ENCODE data around the gene OR1D5. TPM values are rescaled to one million over a fixed set of nuclear protein-coding genes. Genes with fewer than 3 reads are reported as not detected.

OR1D5 gene
- total RNA-seq, 3 donors from 2014 or later, result not detected

DNA sequence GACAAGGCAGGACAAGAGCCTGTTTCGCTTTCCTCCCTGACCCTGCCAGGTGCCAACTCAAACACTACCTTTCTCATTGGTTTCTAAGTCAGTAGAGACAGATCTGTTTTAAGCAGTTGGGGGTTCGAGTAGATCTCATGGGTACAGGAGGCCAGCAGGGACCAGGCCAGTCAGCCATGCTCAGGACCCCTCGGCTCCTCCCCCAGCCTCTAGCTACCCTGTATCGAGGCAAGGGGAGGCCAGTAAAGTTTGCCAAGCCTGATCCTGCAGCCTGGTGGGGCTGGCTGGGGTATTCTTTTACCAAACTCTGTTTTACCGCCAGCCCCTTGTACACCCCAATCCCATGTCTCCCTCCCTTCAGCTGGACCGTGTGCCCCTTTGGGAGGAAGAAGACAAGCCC is 26.6 kb downstream of the OR1D5 start:
- no peak for ATAC-seq
- intact Hi-C loops (cut with DNase I, micrococcal nuclease), result no loop called here
- no peak overlapping the region for H3K4me3 ChIP-seq
- no peaks in the 10 kb centered on the region for H3K9me3 ChIP-seq
- TF ChIP-seq, protein P1, sequence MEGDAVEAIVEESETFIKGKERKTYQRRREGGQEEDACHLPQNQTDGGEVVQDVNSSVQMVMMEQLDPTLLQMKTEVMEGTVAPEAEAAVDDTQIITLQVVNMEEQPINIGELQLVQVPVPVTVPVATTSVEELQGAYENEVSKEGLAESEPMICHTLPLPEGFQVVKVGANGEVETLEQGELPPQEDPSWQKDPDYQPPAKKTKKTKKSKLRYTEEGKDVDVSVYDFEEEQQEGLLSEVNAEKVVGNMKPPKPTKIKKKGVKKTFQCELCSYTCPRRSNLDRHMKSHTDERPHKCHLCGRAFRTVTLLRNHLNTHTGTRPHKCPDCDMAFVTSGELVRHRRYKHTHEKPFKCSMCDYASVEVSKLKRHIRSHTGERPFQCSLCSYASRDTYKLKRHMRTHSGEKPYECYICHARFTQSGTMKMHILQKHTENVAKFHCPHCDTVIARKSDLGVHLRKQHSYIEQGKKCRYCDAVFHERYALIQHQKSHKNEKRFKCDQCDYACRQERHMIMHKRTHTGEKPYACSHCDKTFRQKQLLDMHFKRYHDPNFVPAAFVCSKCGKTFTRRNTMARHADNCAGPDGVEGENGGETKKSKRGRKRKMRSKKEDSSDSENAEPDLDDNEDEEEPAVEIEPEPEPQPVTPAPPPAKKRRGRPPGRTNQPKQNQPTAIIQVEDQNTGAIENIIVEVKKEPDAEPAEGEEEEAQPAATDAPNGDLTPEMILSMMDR (IDR thresholded peaks at IDR 0.05), result no peak
- H3K4me1 ChIP-seq (ENCODE audit: low read depth), result no peaks in the 10 kb centered on the region
- no peak for DNase-seq
- H3K36me3 ChIP-seq (ENCODE audit: low read depth), result no peaks in the 10 kb centered on the region

DNA sequence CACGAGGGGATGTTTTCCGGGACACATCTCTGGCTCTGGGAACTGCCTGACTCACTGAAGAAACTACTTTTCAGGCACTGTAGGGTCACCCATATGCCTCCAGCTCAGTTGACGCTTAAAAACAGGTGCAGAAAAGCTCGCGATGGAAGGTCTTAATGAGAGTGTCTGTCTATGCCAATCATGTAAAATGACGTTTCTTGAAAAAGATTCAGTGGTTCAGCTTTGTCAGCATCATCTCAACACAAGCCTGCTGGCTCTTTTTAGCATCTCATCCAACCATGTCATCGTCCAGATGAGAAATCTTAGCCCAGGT is 27.5 kb downstream of the OR1D5 start:
- Histone ChIP-seq H3K4me3 (no peak overlapping the region), H3K4me1 (ENCODE audit: low read depth) (no peaks in the 10 kb centered on the region), H3K36me3 (ENCODE audit: low read depth) (no peaks in the 10 kb centered on the region), H3K9me3 (no peaks in the 10 kb centered on the region)
- no peak for ATAC-seq
- TF ChIP-seq, protein P1 (IDR thresholded peaks at IDR 0.05), result no peak
- no peak for DNase-seq
- intact Hi-C loops (cut with DNase I, micrococcal nuclease), result no loop called here

GRCh38 chr17:3035256-3035967 is 28.0 kb downstream of the OR1D5 start:
- intact Hi-C loops (cut with DNase I, micrococcal nuclease), result no loop called here
- H3K4me3 ChIP-seq, result no peak overlapping the region
- H3K36me3 ChIP-seq (ENCODE audit: low read depth), result no peaks in the 10 kb centered on the region
- no peaks in the 10 kb centered on the region for H3K4me1 ChIP-seq (ENCODE audit: low read depth)
- no peak for ATAC-seq
- H3K9me3 ChIP-seq, result no peaks in the 10 kb centered on the region
- DNase-seq, result no peak
- TF ChIP-seq, protein P1 (IDR thresholded peaks at IDR 0.05), result no peak

DNA sequence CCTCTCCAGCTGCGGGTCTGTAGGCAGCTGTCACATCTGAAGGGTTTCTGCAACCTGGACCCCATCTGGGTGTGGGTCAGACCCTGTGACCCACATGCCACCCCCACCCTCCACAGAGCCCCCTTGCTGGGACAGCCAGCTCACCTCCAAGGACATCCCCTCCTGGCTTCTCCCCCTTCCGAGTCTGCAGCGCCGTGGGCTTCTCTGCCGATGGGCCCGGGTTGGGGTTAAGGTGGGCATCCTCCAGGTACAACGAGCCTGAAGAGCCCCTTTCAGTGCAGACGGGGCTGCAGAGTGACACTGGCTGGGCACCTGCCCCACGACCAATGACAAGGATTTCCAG is 28.9 kb downstream of the OR1D5 start:
- Histone ChIP-seq H3K36me3 (ENCODE audit: low read depth) (no peaks in the 10 kb centered on the region), H3K4me3 (no peak overlapping the region), H3K4me1 (ENCODE audit: low read depth) (no peaks in the 10 kb centered on the region), H3K9me3 (no peaks in the 10 kb centered on the region)
- no peak for ATAC-seq
- TF ChIP-seq, protein P1 (IDR thresholded peaks at IDR 0.05), result no peak
- no peak for DNase-seq
- intact Hi-C loops (cut with DNase I, micrococcal nuclease), result no loop called here

DNA sequence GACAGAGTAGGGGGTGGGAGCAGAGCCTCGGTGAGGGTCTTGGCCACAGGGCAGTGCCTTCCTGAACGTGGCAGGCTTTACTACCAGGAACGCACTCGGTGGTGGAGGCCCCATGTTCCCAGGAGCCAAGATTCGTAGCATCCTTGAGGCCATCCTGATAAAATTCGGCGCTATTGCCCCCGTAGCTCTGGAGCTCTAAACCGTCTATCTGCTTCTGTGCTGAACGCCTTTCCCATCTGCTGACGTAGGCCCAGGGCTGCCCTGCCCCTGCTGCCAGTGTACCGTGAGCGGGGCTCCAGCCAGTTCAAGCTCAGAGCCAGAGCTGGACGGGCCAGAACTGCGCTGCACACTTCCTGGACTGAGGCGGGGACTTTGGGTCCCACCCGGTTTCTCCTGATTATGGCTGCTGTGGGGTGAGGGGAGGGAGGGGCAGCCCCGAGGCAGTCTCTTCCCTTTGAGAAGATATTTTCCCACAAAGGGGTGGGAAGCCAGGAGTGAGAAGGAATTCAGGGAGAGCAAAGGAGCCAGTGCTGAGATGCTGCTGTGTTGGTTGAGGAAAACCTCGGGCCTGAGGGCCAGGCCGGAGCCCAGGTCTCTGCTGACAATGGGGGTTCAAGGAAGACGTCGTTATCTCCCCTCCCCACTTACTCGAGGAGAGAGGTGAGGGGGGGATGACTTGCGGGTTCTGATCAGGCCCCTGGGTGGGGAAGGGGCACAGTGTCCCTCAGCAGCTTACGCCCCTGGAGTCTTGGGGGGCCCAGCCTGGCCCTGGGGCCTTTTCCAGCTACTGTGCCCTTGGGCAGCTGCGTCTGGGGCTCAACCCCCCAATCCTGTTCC is 29.4 kb downstream of the OR1D5 start:
- intact Hi-C loops (cut with DNase I, micrococcal nuclease), result no loop called here
- no peaks in the 10 kb centered on the region for H3K36me3 ChIP-seq (ENCODE audit: low read depth)
- TF ChIP-seq, protein P1 (IDR thresholded peaks at IDR 0.05), result no peak
- no peak overlapping the region for H3K4me3 ChIP-seq
- no peaks in the 10 kb centered on the region for H3K9me3 ChIP-seq
- no peaks in the 10 kb centered on the region for H3K4me1 ChIP-seq (ENCODE audit: low read depth)
- ATAC-seq (no peak), DNase-seq (no peak)
